T-helper 1 cell treated with Interleukin-12 subunit alpha and Interleukin-12 subunit beta and Interleukin-4 antibody, amounts not matched to agents 30 ng/mL and 1 ng/mL, for 36 hours (primary cell): ENCODE measurements around the gene PLD1. TPM values are rescaled to one million over a fixed set of nuclear protein-coding genes. Genes with fewer than 3 reads are reported as not detected.

ENCODE experiments used
- intact Hi-C: fragments of 100-400 bp; cut with micrococcal nuclease; formaldehyde crosslinking; loops from one replicate; pipeline ENCODE4 v1.15.1; 2024
- total RNA-seq: library from RNA; stranded (reverse); gene quantifications from 2 replicates; pipeline ENCODE4 v1.2.3, GENCODE V29; 2022

PLD1 gene
- total RNA-seq, 1 donor from 2014 or later = 0.88 TPM

DNA sequence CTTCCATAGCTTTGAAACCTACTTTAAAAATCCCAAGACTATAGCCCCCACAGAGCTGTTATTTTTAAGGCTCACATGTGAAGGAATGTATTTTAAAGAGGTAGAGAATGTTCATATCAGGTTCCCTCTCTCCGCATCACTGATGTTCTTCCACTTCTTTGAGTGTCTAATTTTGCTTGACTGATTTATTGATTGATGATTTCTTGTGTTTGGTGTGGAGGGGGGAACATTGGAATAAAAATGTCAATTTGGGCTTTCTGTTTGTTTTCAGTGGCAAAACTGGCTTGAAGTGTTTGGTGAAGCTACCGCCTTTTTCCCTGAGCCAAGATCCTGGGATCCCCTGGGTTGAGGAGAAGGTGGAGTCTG lies 30.1 kb upstream of the PLD1 start:
- intact Hi-C loops = no loop called here

- intact Hi-C loops = no loop called here
These were observed 29.0 kb upstream of the PLD1 start for GRCh38 chr3:171839270-171839669.

- intact Hi-C loops = no loop called here
These were observed 28.0 kb upstream of the PLD1 start for GRCh38 chr3:171838218-171838720.

GRCh38 chr3:171837698-171838097 lies 27.4 kb upstream of the PLD1 start:
- intact Hi-C loops = no loop called here

DNA sequence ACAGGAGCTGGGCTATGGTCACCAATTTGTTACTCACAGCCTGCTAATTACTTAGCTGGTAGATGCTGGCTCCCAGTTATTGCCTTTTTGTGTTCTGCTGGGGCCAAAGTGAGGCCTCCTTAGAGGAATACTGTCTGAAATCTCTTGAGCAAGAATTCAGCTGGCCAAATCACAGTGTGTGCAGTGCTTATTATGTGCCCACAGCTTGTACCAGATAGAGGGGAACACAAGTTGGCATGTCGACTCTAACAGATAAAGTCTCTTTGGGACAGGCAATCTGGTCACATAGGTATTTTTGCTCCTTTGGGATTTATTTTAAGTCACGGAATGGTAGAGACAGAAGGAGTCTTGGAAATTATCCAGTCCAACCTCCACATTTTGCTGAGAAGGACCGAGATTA lies 26.6 kb upstream of the PLD1 start:
- intact Hi-C loops = no loop called here

DNA sequence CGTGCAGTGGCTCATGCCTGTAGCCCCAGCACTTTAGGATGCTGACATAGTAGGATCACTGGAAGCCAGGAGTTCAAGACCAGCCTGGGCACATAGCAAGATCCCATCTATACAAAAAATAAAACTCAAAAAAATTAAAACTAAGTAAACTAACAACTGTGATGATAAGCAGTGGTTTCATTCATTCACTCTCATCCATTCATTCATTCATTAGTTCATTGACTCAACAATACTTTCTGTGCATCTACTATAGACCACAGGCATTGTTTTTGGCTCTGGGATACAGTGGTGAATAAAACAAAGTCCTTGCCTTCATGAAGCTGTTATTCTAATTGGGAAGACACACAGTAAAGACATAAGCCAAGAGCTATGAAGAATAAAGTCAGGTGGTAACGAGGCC lies 25.3 kb upstream of the PLD1 start:
- intact Hi-C loops = no loop called here

DNA sequence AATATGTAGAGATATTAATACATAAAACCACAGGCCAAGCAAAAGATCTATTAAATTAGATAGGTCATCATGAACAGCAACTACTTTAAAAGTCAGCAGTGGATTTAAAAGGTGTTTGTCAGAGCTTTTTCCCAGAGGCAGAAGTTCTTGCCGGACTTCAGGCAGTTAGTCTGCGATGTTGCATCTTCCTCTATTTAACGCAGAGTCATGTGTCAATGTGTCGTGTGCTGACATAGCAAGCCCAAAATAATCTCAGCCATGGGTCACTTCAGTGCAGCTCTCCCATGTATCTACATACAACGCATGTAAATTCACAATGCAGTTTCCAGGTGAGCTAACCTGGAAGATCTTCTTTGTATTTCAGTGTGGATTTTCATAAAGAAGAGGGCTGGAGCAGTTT lies 24.8 kb upstream of the PLD1 start:
- intact Hi-C loops = no loop called here

- intact Hi-C loops = loop anchor here (1.0 to 5.0 kb wide), 4 partner anchors 188 to 873 kb away; no protein-coding TSS in a partner anchor
These were observed 24.1 kb upstream of the PLD1 start for GRCh38 chr3:171834461-171834801.

GRCh38 chr3:171833789-171834460 lies 23.6 kb upstream of the PLD1 start:
- intact Hi-C loops = loop anchor here (1.0 to 5.0 kb wide), 4 partner anchors 188 to 873 kb away; no protein-coding TSS in a partner anchor

DNA sequence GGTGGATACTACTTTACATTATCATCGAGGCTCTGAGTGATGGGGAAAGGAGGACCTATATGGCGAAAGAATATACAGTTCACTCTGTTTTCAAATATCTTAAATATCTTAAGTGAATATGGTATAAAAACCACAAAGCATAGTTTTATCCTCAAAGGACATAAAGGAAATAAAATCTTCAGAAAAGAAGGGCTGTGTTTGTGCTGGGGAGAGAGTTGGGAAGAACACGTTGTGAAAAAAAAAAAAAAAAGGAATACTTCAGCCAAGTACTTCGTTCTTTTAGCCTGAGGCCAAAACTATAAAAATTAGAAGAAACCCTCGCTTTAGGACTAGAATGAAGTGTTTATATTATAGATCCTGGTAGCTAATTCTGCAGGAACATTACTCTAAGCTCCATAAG lies 22.7 kb upstream of the PLD1 start:
- intact Hi-C loops = loop anchor here (5.0 kb wide), 1 partner anchor 781 kb away; no protein-coding TSS in a partner anchor

DNA sequence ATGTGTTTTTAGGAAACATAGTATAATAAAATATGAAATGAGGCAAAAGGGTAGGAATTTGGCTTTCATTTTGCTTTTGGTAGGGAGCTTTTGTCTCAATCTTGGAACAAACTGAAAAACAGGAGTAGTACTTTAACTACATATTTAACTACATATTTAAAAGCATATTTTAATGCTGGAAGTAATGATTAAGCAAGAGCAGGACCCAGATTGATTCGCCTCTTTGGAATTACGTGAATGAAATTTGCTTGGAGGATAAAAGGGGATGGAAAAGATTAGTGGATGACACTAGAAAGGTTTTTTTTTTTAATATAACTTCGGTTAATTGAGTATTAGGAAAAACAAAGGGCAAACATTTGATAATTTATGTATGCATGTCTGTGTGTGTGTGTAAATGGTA lies 21.7 kb upstream of the PLD1 start:
- intact Hi-C loops = loop anchor here (5.0 kb wide), 1 partner anchor 780 kb away; no protein-coding TSS in a partner anchor

GRCh38 chr3:171830518-171830875 lies 20.2 kb upstream of the PLD1 start:
- intact Hi-C loops = loop anchor here (5.0 kb wide), 1 partner anchor 778 kb away; no protein-coding TSS in a partner anchor

- intact Hi-C loops = loop anchor here (5.0 kb wide), 1 partner anchor 778 kb away; no protein-coding TSS in a partner anchor
These were observed 19.7 kb upstream of the PLD1 start for GRCh38 chr3:171829841-171830517.

DNA sequence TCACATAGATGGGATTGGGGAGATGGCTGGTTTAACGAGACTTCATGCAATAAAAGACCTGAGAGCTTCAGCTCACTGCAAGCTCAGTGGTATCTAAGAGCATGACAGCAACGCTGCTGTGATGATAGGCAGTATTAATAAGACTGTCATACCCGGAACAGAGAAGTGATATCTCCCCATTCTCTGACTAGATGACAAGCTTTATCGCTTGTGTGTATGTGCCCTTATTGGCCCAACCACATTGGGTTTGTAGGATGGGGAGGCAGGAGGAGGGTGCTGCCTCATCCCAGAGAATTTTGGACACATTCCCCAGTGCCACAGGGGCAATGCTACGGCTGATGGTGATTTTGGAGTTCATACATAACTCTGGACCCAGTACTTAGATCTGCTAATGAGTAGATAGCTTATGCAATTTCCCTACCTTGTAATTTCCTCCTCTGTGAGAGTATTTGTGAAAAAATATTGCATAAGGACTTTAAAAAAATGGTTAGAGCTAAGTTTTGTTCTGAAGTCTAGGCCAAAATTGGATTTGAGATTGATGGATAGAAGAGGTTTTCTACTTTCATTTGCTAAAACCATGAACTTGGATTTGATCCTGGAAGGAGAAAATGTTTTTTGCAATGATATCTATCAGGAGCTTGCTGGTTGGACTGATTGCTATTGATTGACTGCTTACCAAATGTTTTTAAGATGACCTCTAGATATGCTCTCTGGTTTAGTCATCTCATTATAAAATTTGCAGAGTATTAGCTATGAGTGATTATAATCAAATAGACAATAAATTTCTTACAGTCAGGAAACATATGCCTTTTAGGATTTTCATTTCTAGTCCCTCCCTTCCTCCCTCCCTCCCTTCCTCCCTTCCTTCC lies 18.9 kb upstream of the PLD1 start:
- intact Hi-C loops = no loop called here

GRCh38 chr3:171827836-171828458 lies 17.7 kb upstream of the PLD1 start:
- intact Hi-C loops = no loop called here

DNA sequence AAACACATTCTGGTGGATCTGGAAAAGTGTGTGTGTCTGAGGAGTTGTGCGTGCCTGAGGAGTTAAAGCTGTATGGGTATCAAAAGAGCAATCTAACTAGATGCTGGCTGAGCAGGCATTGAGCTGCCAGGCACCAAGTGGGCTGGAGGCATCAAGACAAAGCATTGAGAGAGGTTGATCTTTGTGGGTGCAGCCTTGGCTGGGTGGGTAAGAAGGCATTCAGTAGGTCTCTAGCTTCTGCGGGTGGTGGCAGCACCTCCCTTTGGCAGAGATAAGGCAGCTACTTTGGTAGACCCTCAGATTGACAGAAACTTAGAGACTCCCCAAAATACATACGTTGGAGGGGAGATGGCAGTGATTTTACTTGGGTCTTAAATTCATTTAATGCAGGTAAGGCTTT lies 17.1 kb upstream of the PLD1 start:
- intact Hi-C loops = no loop called here

GRCh38 chr3:171825222-171825828 lies 15.0 kb upstream of the PLD1 start:
- intact Hi-C loops = no loop called here

DNA sequence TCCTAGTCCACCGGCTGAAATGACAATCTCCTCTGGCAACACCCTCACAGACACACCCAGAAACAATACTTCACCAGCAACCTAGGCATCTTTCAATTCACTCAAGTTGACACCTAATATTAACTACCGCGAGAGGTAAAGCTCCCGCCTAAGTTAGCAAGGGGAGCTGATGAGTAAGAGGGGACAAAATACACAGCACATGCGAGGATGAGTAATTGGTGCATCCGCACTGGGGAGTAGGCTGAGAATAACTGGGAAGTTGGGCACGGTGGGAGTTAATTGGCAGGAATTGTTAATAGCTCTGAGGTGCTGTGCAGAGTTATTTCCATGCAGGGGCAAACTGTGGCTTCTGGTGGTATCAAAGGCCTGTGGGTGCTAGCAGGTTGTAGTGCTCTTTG lies 14.5 kb upstream of the PLD1 start:
- intact Hi-C loops = no loop called here

DNA sequence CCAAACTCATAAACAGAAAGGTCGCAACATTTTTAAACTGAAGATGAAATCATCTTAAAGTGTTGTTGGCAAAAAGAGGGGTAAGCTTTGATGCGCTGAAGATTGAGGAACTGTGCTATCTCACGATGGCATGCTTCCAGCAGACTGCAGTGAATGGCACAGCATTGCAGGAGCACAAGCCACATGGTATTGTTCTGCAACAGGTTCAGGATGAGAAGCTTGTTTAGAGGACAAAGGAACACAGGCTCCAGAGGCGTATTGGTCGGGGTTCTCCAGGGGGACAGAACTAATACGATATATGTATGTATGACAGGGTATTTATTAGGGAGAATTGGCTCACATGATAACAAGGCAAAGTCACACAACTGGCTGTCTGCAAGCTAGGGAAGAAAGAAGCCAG lies 13.8 kb upstream of the PLD1 start:
- intact Hi-C loops = no loop called here

DNA sequence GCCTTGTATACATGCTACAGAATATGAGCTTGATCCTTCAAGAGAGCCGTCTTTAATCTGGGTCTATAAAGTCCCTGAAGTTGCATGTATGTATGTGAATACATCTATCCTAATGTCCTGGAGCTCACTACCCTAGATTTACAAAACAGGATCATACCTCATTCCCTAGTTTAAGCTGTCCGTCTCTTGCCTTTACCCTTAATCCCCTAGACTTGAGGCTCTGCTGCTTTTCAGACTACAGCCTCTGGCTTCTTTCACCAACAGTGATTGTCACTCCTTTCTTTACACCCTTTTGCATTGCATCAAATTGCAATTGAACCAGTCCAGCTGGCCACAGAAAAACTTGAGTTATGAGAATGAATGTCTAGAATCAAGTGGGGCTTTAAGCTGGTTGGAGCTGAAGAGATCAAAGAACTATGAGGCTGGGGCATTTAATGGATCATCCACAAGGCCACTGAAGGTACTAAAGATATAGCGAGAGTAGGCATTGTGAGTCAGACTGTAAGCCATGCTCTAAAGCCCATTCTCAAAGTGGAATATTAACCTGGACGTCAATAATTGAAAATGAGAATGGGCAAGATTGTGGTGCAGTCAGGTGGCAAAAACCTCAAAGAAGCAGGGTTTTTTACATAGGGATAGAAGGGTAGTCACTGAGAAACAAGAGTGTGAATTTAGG lies 12.3 kb upstream of the PLD1 start:
- intact Hi-C loops = no loop called here
